Lung microvascular endothelial cell (primary cell): Measurements from ENCODE around the gene XG. TPM values are rescaled to one million over a fixed set of nuclear protein-coding genes. Genes with fewer than 3 reads are reported as not detected.
"Not testable (repeated sequence)": the region's sequence is repeated elsewhere in the genome, so short reads cannot be mapped to it uniquely, and the experiment has no call there.

ENCODE experiments used
- DNase-seq, 2 donors: peaks; one replicate each; pipeline versions ENCODE4 v3.0.0 to v3.0.0-alpha.2; 2010; ENCODE audit warnings: low read depth in 2 of 2
- total RNA-seq: library from RNA; depleted of rRNA; stranded (reverse); fragments of >200 nt; gene quantifications from 2 replicates; pipeline ENCODE4 v1.2.1, GENCODE V29; 2014

The XG gene, protein sequence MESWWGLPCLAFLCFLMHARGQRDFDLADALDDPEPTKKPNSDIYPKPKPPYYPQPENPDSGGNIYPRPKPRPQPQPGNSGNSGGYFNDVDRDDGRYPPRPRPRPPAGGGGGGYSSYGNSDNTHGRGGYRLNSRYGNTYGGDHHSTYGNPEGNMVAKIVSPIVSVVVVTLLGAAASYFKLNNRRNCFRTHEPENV
- total RNA-seq = 0.22 TPM in 1 of 2 replicates, not detected in the other

DNA sequence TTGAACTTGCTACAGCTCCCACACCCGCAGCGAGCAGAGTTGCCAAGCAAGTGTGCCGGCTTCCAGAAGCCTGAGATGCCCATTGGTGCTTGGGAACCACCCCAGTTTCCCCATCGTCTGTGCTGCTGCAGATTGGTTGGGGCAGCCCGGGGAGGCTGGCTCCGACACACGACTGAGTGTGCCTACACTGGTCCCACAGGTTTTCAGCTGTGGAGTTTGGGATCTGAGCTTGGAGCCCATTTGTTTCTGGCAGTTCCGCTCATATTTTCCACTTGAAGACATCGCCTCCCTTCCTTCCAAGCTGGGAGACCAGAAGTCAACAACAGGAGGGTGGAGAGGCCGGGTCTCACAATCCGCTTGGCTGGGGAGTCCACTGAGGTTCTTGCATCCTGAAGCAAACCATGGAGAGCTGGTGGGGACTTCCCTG, at the start of gene XG:
TSS of gene XG (plus strand) at position 167 of the 427 bp plus-strand sequence. CDS start at position 402, 235 bp downstream.
- DNase-seq = not testable (repeated sequence)

DNA sequence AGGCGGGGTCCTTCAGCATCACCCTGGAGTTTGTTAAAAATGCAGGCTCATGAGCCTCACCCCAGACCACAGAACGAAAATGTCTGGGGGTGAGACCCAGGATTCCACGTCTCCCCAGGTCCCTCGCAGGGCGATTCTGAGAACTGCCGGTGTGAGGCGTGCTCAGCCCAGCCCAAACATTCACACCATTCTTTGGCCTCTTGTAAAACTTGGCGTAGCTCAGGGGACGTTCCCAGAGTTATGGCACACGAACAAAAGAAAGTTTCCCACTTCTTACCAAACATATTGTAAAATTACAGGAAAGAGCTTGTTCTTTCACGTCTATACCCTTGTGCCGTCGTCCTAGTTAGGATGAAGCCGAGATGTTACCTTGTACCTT, 47.9 kb upstream of the XG start:
- peak; percentile 69 to 74 for DNase-seq

DNA sequence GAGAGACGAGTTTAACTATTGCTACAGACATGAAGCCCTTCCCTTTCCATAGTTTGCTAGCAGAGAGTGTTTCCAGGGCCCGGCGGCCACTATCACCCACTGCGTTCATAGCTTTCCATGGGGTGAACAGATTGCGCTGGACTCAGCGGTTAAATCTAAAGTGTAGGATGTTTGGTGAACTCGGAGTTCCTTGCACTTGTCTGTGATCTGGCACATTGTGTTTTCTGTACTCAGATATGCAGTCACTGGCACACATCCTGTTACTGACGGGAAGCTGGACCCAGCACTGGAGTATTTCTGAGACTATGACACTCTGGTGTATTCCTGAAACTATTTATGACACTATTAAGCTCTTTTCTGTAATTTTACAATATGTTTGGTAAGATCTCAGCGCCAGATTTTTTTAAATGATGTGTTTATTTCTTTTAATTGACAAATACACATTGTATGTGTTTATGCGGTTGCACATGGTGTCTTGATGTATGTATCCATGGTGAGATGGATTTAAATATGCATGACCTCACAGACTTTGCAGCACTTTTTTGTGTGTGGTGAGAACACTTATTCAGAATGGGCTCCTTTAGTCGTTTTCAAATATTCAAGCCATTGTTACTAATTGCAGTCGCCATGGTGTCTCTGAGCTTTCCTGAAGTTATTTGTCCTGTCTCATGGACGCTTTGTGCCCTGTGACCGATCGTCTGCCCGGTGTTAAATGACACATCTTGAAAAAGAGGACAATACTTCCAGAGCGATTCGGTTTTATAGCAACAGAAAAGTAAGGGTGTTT, 46.6 kb upstream of the XG start:
- DNase-seq = peak; percentile 65

- peak; percentile 92 to 95 for DNase-seq
Observed at GRCh38 chrX:2707334-2707760, 44.5 kb upstream of the XG start.

DNA sequence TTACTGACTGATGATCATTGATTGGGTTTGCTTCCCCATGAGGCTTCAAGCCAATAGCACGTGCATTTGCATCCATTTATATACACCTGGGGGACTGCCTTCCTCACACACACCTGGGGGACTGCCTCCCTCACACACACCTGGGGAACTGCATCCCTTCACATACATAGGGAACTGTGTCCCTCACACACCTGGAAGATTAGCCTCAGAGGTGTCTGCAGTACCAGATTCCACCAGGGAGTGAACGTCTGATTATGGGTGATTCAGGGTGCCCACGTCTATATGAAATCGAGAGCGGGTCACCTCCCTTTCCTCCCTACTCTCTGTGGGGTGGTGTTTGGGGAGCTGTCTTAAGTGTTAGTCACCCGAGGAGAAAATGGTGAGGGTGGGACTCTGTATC, 43.8 kb upstream of the XG start:
- DNase-seq = no peak

GRCh38 chrX:2708592-2709188, 43.1 kb upstream of the XG start:
- no peak for DNase-seq

DNA sequence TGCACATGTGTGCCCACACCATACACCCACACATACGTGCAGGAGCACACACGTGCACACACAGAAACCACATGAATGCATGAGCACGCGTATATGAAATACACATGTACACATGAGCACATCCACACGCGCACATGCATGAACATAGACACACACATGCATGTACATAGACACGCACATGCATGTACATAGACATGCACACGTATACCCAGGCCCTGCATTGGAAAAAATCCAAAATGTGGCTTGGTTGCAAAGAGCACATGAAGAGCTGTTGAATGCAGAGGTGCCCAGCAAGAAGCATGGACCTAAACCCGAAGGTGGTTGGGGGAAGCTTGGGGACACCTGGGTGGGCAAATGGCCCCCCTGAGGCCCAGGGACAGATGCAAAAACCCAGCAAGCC, 42.3 kb upstream of the XG start:
- DNase-seq = no peak

- peak; percentile 82 to 92 for DNase-seq
Observed at GRCh38 chrX:2710041-2710840, 41.6 kb upstream of the XG start.

DNA sequence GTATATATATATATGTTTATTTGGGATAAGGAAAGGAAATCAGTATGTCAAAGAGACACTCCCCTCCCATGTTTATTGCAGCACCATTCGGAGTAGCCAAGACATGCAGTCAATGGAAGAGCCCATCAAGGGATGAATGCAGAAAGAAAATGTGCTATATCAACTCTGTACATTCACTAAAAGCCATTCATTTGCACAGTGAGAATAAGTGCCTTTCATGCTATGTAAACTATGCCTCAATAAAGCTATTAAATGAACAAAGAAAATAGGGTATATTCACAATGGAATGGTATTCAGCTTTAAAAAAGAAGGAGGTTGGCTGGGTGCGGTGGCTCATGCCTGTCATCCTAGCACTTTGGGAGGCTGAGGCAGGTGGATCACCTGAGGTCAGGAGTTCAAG, 40.4 kb upstream of the XG start:
- DNase-seq = no peak

DNA sequence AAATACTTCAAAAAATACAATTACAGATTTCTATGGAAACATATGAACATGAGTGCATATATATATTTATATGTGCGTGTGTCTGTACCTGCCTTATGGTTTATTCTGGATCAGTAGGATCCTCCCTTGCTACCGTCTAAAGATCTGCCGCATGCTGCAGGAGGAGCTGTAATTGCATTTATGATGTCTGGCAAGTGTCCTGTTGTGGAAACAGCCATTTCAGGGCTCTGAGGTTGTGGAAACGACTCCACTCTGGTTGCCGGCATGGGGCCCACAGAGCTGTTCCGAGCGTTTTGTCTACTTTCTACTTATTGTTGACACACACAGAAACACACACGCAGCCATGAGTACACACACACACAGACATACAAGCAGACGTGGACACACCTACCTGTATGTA, 39.4 kb upstream of the XG start:
- DNase-seq = no peak

GRCh38 chrX:2712890-2713840, 38.7 kb upstream of the XG start:
- no peak for DNase-seq

GRCh38 chrX:2714551-2714950, 37.3 kb upstream of the XG start:
- peak in 1 of 2 donors; percentile 68 for DNase-seq

- DNase-seq = no peak
Observed at GRCh38 chrX:2715066-2715600, 36.7 kb upstream of the XG start.

DNA sequence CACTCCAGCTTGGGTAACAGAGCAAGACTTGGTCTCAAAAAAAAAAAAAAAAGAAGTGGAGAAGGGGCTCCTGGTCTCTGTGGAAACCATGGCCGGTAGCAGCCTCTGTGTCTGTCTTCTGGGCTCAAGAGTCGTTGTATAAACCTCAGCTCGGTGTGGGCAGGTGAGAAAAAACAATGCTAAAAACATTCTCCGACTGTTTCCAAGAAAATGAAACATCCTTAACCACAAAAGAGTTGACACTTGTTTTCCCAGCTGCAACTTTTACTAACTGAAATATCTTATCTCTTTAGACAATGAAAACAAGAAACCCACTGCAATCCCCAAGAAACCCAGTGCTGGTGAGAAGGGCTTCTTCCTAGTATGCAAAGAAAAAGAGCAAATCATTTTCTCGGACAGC, 34.5 kb upstream of the XG start:
- DNase-seq = no peak

DNA sequence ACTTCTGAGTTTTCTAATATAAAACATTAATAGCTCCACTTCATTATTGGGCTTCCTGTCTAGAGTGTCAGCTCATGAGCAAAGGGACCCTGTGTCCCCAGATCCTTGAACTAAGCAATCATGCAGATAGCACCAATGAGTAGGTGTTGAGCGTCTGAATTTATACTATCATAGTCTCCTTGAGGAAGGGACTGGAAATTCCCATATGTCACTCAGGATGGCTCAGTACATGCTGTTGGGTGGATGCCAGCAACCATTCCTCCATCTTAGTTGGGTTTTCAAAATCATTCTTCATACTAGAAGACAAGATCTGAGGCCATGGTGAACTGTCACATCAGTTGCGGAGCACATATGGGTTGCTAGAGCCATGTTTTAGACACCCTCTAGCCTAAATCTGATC, 33.0 kb upstream of the XG start:
- no peak for DNase-seq

GRCh38 chrX:2719774-2720447, 31.9 kb upstream of the XG start:
- no peak for DNase-seq

DNA sequence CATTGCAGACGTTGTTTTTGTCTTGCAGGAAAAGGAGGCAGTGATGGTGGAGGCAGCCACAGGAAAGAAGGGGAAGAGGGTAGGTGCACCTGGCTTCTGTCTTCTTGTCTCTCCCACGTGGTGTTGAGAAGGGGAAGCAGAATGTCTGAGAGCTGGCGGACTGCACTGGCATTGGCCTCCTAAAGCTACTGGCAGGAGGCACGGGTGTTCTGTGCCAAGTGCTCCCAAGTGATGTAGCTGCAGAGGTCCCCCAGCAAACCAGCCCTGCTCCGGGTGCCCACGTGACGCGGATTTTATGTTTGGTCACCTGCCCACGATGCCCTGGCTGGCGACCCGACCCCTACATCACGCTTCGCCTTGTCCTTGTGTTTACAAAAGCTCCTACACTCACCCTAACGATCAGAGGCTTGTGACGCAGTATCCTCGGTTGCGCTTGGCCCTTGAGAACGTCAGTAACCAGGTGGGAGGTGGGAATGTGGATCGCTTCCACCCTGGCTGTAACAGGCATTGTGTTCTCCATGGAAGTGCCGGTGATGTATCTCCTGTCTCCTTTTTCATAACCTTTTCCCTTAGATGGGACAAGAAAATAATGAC, 28.5 kb upstream of the XG start:
- no peak for DNase-seq

- DNase-seq = not testable (repeated sequence)
Observed at GRCh38 chrX:2727264-2727663, 24.6 kb upstream of the XG start.

- DNase-seq = no peak
Observed at GRCh38 chrX:2732076-2732475, 19.8 kb upstream of the XG start.

GRCh38 chrX:2732649-2733048, 19.2 kb upstream of the XG start:
- DNase-seq = no peak
